ENCODE data around the gene VEPH1. TPM values are rescaled to one million over a fixed set of nuclear protein-coding genes. Genes with fewer than 3 reads are reported as not detected.
A peak's percentile ranks its signal among the peaks of the same experiment; 100 is the strongest.

Gene VEPH1
- polyA plus RNA-seq (2012; ENCODE audit: insufficient read depth, insufficient read length): not detected

DNA sequence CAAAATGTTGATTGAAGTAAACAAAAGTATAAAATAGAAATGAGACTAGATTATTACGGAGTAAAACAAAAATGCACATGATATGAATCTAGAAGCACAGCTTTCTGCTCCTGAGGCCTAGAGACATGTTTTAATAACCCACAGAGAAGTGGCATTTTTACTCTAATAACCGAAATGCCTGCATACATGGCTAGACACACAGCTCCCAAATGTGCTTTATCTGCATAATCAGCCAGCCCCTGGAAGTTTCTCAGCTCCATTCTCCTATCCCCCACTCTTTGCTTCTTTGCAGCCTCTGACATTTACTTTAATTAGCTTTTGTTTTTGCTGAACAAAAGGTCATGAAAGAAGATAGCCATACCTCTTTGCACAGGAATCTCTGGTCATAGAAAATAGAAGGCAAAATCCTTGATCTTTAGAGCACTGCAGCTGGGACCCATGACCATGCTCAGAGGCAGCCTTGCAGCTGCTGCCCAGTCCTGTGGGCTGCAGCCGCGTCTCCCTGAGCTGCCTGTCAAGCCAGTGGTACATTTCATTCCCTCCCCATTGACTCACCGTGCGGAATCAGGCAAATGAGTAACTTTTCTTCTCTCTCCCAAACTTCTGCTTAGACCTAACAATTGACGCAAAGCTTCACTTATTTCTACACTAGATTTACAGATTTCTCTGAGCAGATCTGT is at the start of gene VEPH1:
Gene VEPH1, minus strand, starts transcription at position 501 of the 680 bp plus-strand sequence. CDS start 8,067 bp downstream, outside the sequence.
- DNase-seq (ENCODE audit: low read depth, low spot score): no peak
- H3K4me3 ChIP-seq (ENCODE audit: low read length): no peak within 1 kb of the TSS

DNA sequence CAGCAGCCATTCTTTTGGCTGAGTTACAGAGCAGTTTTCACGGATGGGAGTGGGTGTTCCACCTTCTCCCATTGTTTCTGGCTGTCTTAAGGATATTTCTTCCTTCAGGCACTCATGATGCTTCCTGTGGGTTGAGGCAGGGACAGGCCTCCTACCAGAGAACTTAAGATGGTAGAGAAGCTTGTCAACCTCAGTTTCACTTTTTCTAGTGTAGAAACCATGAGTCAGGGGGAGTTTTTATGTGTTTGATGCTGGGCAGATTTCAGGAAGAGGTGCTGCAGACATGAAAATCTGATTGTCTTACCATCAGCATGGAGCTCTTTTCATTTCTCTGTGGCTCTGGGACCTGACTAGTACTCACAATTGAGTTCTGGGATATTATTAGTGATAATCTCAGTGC is 48.7 kb upstream of the VEPH1 start:
- H3K4me3 ChIP-seq (ENCODE audit: low read length): no peak overlapping the region
- no peak for DNase-seq (ENCODE audit: low read depth, low spot score)

DNA sequence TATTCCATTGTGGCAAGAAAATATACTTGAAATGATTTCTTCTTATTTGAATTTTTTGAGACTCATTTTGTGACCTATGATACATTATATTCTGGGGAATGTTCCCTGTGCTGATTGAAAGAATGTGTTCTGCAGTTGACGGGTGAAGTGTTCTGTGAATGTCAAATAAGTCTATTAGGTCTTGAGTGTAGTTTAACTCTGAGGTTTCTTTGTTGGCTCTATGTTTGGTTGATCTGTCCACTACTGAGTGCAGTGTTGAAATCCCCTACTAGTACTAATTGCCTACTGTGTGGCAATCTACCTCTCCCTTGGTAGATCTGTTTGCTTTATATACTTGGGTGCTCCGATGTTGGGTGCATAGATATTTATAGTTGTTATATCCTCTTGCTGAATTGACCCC is 46.3 kb upstream of the VEPH1 start:
- DNase-seq (ENCODE audit: low read depth, low spot score): no peak

DNA sequence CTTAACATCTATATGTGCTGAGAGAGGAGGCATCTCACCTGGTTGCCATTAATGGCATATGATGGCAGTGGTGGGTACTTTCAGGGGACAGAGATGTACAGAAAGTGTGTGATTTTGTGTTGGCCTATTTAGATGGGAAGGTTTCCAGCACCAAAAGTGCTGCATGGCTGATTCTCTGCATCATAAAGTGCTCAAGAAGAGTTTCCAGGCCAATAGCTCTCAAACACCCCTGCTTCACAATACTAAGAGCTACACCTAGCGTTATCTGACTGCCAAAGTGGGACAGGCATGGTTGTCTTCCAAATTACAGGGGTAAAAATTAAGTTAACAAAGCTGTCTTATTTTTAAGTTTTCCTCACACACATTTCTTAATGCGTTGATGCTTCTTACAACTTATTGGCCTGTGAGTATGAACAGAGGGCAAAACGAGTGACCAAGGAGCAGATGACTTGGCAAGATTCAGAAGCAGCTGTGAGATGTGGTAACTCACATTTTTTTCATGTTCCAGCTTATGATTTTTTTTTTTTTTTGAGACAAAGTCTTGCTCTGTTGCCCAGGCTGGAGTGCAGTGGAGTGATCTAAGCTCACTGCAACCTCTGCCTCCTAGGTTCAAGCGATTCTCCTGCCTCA is 41.4 kb upstream of the VEPH1 start:
- no peak overlapping the region for H3K4me3 ChIP-seq (ENCODE audit: low read length)
- no peak for DNase-seq (ENCODE audit: low read depth, low spot score)

More for the DNA sequence above, 46.3 kb upstream of the VEPH1 start:
- no peak overlapping the region for H3K4me3 ChIP-seq (ENCODE audit: low read length)

DNA sequence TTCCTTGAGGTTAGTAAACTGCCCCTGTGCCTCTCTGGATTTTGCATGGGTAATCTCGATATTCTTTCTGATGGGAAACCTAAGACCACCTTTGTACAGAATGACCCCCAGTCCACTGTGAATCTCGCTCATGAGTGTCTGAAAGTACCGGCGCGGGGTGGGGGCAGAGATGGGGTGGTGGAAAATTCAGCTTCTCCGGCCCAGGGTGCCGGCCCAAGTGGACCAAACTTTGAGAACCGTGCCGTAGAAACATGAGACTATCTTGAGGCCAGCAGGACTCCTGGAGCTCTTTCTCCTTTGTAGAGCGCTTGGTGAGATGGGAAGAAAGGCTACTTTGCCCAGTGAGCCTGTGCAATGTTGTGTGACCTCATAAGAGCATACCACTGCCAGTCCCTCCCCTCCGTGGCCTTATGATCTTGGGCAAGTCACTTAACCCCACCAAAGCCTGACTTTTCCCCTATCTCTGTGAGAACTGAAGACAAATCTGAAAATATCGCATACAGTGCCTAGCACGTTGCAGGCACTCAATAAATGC is 40.4 kb upstream of the VEPH1 start:
- H3K4me3 ChIP-seq (ENCODE audit: low read length): no peak overlapping the region
- no peak for DNase-seq (ENCODE audit: low read depth, low spot score)

DNA sequence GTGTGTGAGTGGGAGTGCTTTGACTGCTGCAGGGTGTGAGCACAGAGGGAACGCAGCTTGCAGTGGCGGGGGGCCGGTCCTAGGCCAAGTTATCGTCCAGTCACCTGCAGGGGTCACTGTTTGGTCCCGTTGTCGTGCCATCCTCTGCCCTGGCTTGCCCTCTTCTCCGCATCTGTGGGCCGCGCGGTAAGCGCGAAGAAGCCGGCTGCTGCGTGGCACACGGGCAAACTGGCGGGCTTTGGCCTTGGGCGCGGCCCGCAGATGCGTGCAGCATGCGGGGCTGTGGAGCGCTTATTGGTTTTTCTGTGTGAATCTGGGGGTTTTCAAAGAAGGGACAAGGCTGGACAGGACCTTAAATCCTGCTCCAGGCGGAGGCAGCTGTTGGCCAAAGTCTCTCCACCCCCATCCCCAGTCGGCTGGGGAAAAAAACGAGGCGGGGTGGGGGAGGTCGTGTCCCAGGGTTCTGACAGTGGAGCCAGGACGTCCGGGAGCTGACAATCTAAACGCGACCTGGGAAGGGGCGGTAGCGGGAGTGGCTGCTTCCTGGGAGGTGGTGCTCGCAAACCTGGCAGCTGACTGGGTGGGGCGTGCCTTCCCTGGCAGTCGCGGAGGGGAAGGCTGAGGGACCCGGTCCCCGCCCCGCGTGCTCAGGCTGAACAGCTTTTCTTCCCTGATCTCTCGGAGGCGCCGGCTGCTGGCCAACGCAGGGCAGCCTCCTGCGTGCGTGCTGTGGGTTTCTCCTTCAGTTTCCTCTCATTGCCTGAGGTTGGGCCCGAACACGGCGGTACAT is 39.7 kb upstream of the VEPH1 start:
- no peak for DNase-seq (ENCODE audit: low read depth, low spot score)
- no peak overlapping the region for H3K4me3 ChIP-seq (ENCODE audit: low read length)

DNA sequence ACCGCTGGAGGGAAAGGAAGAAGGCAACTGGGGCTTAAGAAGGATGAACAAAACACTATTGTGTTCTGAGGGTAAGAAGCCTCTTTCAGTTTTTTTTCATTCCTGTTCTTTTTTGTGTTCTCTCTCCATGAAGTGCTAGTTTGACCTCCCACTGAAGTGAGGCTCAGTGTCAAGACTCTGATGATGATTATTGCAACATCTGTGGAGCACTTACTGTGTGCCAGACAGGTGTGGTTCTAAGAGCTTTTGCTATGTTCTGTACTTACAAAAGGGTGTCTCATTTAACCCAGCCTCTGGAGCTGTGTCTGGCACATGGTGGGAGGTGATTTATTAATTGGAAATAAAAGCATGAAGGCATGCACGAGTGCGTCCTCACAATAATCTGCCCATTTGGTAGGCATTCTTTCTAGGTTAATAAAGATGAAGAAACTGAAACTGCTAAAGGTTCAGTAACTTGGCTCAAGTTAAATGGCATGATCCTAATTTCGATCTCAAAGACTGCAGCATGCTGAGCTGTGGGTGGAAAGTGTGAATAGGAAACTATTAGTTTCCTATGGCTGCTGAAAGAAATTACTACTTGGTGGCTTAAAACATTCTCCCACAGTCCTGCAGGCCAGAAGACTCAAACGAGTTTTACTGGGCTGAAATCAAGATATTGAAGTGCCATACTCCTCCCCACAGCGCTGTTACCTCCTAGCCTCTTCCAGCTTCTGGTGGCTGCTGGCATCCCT is 38.5 kb upstream of the VEPH1 start:
- no peak overlapping the region for H3K4me3 ChIP-seq (ENCODE audit: low read length)
- DNase-seq (ENCODE audit: low read depth, low spot score): no peak

DNA sequence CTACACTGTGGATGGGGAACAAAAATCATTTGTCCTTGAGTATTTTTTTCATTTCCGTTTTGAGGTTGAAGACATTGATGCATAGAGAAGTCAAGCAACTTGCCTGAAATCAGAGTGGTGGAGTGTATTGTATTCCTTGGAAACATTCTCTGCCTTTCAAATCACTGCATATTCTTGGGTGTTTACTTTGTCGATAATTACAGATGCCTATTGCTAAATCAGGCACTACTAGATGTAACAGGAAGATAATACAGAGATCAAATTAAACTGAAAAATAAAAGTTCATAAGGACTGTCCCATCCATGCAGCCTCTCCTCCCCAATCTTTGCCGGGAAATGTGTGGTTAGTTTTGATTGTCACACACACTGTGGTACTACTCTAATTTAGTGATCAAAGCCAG is 37.4 kb upstream of the VEPH1 start:
- no peak overlapping the region for H3K4me3 ChIP-seq (ENCODE audit: low read length)
- no peak for DNase-seq (ENCODE audit: low read depth, low spot score)

DNA sequence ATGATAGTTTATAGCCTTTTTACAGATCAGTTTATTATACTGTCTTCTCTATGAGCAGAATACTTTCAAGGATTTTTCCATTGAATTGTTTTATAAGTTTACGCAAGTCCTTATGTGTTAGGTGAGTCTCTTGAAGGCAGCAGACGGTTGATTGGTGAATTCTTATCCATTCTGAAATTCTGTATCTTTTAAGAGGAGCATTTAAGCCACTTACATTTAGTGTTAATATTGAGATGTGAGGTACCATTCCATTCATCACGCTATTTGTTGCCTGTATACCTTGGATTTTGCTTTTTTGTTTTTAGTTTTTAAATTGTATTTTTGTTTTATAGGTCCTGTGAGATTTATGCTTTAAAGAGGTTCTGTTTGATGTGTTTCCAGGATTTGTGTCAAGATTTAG is 32.5 kb upstream of the VEPH1 start:
- no peak overlapping the region for H3K4me3 ChIP-seq (ENCODE audit: low read length)
- DNase-seq (ENCODE audit: low read depth, low spot score): no peak

DNA sequence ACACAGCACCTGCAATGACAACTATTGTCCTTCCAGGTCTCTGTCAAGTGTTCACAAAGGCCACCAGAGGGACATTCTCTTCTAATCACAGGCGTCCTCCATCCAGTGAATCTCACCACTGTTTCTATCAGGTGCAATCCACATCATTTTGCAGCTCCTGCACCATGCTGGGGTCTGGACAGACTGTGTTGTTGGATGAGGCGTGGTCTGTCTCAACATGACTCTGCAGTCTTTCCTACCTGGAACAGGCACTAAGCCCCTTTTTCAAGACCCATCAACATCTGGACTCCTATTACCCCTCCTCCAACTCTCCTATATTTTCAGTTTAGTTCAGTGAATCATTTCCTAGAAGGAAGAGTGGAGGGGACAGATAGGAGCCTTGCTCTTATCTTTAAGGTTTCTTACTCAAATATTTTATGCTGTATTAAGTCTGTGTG is 31.5 kb upstream of the VEPH1 start:
- DNase-seq (ENCODE audit: low read depth, low spot score): no peak
- H3K4me3 ChIP-seq (ENCODE audit: low read length): no peak overlapping the region

DNA sequence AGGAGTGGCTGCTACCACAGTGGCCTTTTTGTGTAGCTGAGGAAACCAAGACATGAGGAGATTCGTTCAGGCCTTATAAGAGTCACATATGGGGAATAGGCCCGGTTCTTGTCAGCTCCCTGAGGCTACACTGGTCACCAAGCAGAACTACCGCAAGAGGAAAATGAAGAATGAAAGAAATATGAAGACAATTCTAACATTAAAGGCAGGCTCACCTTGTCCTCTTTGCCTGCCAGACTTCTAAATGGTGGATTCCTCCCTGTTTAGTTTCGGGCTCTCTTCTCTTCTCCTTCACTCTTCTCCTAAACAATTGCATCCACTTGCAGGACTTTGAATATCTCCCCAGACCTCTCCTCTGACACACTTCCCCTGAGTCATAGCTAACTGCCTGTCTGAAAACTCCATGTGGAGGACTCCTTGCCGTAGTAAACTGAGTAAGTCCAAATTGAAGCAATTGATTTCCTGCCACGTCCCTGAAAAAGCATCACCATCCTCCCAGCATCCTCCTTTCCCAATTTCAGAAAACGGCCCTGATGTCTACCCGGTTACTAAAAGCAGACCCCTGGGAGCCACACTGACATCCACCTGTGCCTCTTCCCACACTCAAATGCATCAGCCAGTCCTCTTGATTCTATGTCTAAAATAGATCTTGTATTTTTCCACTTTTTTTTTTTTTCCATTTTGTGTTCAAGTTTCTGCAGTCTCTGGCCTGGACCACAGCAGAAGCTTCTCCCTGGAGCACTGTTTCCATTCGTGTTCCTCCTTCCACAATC is 30.3 kb upstream of the VEPH1 start:
- H3K4me3 ChIP-seq (ENCODE audit: low read length): no peak overlapping the region
- DNase-seq (ENCODE audit: low read depth, low spot score): no peak

DNA sequence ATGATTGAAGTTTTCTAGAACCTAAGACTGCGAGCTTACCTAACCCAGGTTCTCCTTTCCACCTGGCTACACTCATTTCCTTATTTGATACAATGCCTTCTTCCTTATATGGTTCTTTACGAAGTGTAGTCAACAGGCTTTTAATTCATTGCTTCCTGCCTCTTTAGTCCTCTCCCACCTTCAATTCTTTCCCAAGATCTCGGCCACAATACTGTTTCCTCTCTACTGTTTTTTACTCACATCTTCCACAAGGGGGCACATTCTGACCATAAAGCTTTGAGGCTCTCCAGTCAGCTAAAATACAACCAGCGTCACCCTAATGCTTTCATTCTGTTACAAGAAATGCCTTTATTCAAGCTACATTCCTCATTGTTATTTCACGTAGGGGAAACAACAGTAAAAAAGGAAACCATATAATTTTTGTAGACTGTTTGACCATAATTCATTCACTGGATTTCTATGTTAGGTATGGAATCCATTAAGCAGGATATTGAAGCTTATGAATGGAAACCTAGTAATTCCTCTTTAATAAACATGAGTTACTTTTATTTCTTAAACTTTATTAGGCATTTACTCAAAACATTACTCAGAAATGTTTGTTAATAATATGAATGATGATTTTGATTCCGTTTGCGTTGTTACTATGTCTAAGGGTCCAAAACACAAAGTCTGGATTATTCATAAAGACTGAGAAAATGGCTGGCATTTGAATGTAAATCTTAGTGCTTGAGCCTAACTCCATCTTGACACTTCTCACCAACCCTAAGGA is 29.5 kb upstream of the VEPH1 start:
- H3K4me3 ChIP-seq (ENCODE audit: low read length): no peak overlapping the region
- peak; percentile 56 for DNase-seq (ENCODE audit: low read depth, low spot score)

DNA sequence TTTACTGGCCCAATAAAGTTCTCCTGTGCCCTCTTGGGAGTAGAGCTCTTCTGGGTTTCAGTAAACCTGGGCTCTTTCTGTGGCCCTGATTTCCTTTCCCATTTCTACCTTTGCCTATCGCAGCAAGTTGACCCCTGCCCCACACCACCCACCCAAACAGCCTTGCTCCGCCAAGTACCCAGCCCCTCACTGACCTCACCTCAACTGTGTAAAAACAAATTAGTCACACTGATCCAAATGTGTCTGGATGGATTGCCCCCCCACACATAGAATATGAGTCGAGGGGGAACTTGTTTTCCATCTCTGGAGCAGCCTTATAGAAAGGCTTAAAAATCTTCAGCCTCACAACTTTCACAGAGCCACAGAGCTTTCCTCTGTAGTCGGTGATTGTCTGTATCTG is 28.6 kb upstream of the VEPH1 start:
- no peak for DNase-seq (ENCODE audit: low read depth, low spot score)
- H3K4me3 ChIP-seq (ENCODE audit: low read length): no peak overlapping the region

DNA sequence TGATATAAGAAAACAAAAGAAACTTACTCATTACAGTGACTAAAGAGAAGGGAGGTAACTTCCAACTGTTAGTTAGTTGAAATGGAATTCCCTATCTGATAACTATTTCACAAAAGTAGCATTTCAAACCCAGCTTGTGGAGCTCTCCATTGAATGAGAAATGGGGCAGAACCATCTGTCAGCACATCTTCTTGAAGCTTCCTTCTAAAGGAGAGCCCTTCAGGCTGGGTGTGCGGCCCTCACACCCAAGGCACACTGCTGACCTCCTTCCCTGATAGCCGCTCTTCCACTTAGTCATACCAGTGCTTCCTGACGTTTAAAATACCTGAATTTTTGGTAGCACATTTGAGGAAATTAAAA is 28.1 kb upstream of the VEPH1 start:
- DNase-seq (ENCODE audit: low read depth, low spot score): no peak
- H3K4me3 ChIP-seq (ENCODE audit: low read length): no peak overlapping the region

DNA sequence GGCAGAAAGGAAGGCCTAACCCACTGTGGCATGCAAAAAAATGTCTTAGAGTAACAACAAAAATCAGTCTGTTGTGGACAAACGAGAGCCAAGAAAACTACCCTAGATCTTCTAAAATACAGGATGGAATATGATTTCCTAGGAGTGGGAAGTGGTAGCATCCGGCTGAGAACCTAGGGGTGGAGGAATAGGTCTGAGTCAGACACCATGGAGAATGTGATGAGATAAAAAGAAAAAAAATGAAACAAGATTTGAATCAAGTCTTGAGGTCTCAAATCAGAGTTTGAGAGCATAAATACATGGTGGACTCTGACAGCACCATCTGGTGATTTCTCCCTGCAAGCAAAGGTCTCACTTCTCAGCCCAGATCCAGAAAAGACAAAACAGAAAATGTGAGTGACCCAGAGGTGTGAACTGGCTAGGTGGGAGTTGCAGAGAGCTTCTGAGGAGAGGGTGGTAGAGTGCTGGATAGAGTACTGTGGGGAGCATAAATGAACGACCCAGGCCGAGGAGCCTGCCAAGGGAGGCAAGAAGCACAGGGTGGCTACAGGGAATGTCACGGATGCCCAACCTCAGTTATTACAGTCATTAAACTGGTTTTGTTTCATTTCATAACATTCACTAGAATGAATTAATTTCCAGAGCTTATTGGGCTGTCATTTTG is 27.6 kb upstream of the VEPH1 start:
- no peak overlapping the region for H3K4me3 ChIP-seq (ENCODE audit: low read length)
- DNase-seq (ENCODE audit: low read depth, low spot score): no peak

DNA sequence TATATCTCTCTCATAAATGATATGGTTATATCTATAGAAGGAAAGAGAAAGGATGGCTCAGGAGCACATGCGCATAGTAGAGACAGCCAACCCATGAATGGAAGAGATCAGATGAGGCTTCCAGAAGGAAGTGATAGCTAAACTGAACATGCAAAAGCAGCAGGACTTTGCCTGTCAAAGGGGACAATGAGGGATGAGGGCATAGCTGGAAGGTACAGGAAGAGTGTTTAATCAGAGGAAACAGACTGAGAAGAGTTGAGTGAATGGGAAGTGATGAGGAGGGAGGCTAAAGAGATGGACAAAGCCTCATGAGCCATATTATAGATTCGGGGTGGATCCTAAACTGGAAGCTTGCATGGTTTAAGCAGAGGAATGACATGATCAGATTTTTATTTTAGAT is 26.5 kb upstream of the VEPH1 start:
- no peak overlapping the region for H3K4me3 ChIP-seq (ENCODE audit: low read length)
- DNase-seq (ENCODE audit: low read depth, low spot score): no peak

DNA sequence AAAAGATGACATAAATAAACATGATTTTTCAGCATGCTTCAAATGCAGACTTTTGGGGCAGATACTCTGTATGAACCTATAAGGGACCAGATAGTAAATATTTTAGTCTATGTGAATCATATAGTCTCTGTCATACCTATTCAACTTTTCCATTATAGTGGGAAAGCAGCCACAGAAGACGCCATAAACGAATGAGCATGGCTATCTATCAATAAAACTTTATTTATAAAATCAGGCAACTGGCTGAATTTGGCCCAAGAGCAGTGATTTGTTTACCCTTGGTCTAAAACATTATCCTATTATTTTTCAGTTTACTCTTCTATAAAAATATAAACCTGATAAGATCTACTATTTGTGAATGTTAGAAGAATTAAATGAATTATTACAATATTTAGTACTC is 25.9 kb upstream of the VEPH1 start:
- no peak overlapping the region for H3K4me3 ChIP-seq (ENCODE audit: low read length)
- DNase-seq (ENCODE audit: low read depth, low spot score): no peak

Measured in Jurkat, Clone E6-1 (cell line).